GM19328 (cell line): ENCODE results near the gene ITGB8.
"Not testable (repeated sequence)": the region's sequence is repeated elsewhere in the genome, so short reads cannot be mapped to it uniquely, and the experiment has no call there.

Experiments
- ATAC-seq: cut with Tn5 transposase; IDR thresholded peaks from one replicate; pipeline ENCODE4 v1.9.1; 2021; ENCODE audit warnings: mild to moderate bottlenecking, moderate library complexity; ENCODE audit not compliant: unreplicated experiment

ITGB8 gene

DNA sequence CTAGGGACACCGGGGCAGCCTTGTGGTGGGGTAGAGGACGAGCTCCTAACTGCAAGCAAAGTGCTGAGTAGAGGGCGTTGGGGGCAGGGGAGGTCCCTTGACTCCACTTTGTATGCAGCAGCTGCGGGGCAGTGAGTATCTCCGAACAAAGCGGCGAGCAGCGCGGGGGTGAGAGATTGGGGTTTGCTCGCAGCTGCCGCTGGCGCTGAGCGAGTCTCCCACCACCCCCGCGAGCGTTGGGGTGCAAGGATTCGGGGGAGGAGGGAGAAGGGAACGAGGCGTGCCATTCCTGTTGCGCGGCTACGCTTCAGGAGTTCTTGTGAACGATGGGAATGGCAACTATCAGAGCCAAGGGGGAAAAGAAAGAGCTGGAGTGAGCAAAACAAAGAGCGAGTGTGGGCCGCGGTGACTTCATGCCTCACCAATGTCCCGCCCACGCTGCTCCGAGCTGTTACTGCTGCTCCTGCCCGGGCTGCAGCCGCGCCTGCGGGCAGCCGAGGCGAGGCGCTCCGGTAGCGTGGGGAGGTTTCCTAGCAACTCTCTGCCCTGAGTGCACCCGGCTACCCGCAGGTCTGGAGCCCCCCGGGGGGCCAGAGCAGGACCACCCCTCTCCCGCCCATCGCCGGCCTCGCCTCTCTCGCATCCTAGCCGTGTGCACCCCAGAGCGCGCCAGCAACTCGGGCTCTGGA lies at the start of gene ITGB8:
Gene ITGB8, plus strand, starts transcription at position 662 of the 689 bp plus-strand sequence. CDS start 907 bp downstream, outside the sequence.
- peak; percentile 66 for ATAC-seq

GRCh38 chr7:20282959-20283358 lies 47.7 kb upstream of the ITGB8 start:
- ATAC-seq, result no peak

DNA sequence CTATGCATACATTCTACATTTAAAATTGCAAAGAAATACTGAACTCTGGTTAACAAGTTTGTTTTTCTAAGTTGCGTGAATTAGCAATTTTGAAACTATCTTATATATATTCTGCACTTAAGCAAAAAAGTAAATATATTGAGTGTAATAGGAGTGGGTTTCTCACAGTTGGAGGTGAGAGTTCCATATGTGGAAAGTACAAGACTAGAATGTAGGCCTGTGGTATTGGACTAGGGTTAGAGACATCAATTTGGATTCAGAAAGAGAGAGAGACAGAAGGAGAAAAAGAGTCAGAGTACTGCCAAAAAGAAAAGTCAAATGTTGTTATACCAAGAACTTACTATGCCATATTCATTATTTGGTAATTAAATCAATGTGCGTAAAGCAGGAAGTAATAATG lies 47.3 kb upstream of the ITGB8 start:
- ATAC-seq, result no peak

GRCh38 chr7:20284003-20284770 lies 46.5 kb upstream of the ITGB8 start:
- ATAC-seq, result peak; percentile 55

- ATAC-seq, result no peak
Observed at GRCh38 chr7:20284771-20285143, 45.9 kb upstream of the ITGB8 start.

GRCh38 chr7:20287317-20287716 lies 43.4 kb upstream of the ITGB8 start:
- no peak for ATAC-seq

DNA sequence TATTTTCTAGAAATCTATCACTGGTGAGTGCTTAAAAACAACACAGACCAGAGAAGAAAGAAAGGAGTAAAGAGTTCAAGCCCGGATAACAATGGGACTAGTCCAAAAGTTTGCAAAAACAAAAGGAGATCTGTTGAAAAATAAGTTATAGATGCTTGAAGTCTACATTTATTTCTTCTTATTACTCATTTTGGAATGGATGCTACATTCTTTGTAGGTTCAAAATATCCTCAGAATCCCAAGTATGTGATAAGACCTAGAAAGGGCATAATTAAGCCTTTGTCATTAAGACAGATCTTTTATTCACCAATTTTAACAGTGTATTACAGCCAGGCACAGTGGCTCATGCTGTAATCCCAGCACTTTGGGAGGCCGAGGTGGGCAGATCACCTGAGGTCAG lies 42.7 kb upstream of the ITGB8 start:
- ATAC-seq, result no peak

DNA sequence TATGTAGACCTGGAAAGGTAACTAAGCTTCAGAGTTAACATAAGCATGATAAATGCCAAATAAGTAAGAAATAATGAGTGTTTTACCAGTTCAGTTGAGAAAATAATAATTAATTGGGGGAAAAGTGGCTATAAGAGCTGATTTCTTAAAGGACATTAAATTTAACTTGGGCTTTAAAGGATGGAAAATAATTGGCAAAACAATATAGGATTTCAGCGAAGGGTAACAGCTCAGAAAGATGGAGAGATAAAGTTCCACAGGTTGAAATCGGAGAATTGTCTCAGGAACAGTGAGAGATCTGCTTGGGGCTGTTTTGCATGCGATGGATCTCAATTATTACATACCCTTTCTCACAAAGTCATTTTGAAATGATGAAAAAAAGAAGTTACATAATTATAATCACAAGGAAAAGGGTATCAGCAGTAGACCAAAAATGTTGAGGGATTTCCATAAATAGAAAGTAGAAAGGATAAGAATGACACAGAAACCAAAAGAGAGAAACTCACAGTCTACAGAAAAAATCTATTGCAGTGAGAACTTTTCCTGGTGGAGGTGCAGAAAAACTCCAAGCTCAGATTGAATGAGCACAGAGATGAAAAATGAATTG lies 40.1 kb upstream of the ITGB8 start:
- ATAC-seq, result no peak

DNA sequence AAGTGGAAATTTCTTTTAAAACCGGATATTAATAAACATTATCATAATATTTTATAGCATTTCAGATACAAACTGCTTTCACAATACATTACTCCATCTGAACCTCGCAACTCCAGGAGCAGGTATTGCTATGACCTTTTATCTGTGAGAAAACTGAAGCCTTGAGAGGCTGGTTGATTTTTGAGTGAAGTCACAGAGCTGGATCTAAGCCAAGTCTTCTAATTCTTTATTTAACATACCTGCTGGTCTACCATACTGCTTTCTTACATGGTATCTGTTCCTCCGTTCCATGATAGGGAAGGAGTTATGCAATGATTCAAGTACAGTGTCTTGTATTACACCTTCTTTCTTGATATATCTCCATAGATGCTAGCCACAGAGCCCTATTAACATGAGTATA lies 37.4 kb upstream of the ITGB8 start:
- ATAC-seq, result no peak

- no peak for ATAC-seq
Observed at GRCh38 chr7:20296444-20296843, 34.3 kb upstream of the ITGB8 start.

DNA sequence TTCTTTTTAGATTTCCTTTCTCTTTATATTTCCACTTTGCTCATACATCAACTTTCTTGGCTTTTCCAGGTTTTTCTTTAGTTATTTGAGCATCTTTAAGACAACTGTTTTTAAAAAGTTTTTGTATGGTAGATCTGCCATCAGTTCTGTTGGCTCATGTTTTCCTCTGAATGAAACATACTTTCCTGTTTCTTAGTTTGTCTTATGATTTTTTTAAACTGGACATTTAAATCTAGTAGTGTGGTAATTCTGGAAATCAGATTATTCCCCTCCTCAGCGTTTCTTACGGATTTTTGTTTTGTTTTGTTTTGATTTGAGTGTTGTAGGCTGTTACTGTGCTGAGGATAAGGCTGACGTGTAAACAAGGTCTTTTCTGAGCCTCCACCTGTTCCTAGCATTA lies 33.8 kb upstream of the ITGB8 start:
- ATAC-seq, result no peak

DNA sequence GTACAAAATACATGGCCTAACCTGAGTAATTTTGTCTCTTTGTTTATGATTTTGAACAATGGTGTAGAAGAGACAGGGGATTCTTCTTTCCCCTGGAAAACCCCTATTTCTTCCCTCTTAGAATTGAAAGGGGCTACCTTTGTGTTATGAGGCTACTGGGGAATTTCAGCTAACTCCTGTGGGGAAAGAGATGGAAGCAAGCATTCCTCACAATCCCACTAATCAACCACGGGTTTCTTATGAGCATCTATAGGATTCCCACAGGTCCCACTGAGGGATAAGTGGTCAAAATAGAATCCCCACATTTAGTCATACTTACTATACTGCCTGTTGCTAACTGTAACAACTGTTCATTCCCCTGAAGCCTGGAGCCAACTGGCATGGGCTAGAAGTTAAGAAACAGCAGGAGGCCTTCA lies 32.2 kb upstream of the ITGB8 start:
- ATAC-seq, result no peak

DNA sequence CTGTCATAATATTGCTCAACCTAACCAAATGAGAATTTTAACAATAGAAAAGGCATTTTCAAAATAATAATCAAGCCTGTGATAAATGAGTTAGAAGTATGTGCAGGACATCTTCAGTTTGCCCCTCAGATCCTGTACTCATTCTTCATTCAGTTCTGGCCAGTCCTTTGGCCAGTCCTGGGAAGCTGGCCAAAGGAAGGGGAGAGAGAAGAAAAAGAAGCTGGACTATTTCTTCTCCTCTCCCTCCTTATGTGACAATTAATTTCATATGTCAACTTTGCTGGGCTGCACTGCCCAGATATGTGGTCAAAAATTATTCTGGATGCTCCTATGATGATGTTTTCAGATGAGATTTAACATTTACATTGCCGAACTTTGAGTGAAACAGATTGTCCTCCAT lies 31.6 kb upstream of the ITGB8 start:
- no peak for ATAC-seq

DNA sequence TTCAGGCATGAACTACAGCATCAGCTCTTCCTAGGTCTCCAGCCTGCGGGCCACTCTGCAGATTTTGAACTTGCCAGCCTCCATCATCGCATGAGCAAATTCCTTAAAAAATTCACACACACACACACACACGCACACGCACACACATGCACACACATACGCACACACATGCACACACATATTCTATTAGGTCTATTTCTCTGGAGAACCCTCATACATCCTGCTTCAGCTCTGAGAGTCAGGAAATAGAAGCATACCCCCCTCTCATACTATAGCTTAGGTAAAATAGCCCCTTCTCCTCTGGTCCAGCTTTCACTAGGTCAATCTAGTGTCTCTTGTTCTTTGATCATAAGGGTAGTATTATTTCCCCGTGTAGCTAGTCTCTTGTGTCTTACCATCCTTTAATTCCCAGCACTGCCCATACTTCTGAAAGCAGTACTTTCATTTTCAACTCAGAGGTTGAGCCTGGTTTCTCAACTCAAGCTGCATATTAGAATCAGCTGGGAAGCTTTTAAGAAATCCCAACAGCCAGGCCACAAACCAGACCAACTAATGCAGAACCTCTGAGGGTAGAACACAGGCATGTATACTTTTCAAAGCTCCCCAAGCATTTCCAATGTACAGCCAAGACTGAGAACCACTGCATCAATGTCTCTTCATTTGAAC lies 30.9 kb upstream of the ITGB8 start:
- peak; percentile 73 for ATAC-seq

- no peak for ATAC-seq
Observed at GRCh38 chr7:20301311-20301939, 29.3 kb upstream of the ITGB8 start.

GRCh38 chr7:20302300-20302699 lies 28.4 kb upstream of the ITGB8 start:
- ATAC-seq, result not testable (repeated sequence)

- no peak for ATAC-seq
Observed at GRCh38 chr7:20302891-20303290, 27.8 kb upstream of the ITGB8 start.

GRCh38 chr7:20304366-20304765 lies 26.3 kb upstream of the ITGB8 start:
- no peak for ATAC-seq

- no peak for ATAC-seq
Observed at GRCh38 chr7:20305726-20306125, 25.0 kb upstream of the ITGB8 start.

DNA sequence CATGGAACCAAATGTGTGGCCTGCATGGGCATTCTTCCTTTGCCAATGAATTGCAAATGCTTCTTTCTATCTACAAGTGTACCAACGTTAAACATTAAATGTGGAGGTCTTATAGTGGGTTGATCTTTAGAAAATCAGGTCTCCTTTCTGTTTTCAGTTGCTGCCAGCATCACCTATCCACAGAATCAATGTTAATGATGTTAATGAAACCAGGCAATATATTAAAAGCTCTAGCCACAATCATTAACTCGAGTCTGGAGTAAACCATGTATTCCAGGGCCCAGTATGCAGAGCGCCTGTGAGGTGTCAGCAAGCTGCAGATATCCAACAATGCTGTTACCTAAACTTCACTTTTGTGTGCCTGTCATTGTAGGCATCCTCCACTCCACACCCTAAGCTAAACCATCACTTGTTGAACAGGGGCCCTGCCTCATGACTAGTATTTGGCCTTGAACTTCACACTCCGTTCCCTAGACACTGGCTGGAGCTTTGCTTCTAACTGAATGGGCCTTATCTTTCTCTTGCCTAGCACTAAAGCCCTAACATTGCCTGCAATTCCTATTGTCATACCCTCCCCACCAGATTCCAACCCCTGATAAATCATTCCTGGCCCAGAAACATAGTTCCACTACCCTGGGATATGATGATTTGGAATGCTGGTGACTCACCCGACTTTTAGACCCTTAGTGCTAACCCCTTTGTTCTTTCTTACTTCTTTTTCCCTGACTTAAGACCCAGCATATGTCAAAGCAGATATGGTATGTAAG lies 24.3 kb upstream of the ITGB8 start:
- ATAC-seq, result no peak
